ENCODE data around the gene TFIP11.

Gene TFIP11

GRCh38 chr22:26512149-26512793 is at the start of gene TFIP11:
TSS of gene TFIP11 (minus strand) at chr22:26512473. CDS start at chr22:26510272, 2,201 bp downstream.
- DNase-seq, result peak; percentile 94

DNA sequence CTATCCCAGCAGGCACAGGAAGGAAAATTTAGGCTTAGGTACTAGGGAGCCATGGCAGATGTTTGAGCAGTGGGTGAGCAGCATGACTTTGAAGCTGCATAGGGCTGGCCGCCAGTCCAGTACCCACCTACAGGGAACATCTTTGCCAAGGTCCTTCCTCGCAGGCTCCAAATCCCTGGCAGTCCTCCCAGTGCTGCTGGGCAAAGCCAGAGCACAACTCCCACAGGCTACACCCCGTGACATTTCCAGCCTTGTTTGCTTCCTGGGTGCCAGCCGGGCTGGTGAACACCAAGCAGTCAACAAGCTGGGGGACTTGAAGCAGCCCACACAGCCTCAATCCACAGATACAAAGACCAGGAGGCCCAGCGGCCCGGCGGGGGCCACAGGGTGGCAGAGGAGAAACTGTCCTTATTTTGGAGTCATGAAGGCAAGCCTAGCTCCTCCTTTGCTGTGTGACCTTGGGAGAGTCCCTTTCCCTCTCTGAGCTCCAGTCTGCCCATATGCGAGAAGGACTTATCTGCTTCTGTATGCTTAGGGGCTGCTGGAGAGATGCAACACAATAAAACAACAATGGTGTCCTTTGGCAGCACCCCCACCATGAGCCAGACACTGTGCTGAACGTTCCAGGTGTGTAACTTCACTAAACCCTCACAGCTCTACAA is 49.6 kb upstream of the TFIP11 start:
- DNase-seq, result no peak

- DNase-seq, result no peak
These were observed 47.8 kb upstream of the TFIP11 start for GRCh38 chr22:26559961-26560575.

- peak; percentile 46 for DNase-seq
These were observed 46.1 kb upstream of the TFIP11 start for GRCh38 chr22:26558248-26558895.

- DNase-seq, result peak; percentile 8
These were observed 44.6 kb upstream of the TFIP11 start for GRCh38 chr22:26556904-26557303.

DNA sequence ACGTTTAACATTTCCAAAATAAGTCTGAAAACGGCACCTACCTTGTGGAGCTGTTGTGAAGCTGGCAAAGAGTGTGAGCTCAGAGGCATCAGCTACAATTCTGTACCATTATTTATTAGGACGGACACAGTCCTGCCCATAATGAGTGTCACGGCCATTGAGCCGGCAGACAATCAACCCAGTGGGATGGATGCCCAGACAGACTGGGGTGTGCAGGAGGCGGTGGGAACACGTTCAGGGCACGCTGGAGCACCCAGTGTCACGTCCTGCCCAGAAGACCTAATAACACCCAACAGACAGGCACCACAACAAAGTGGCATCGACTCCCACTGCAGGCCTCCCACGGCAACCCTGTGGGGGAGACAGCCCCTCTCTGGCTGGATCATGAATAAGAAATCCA is 43.2 kb upstream of the TFIP11 start:
- no peak for DNase-seq

- DNase-seq, result no peak
These were observed 42.7 kb upstream of the TFIP11 start for GRCh38 chr22:26554956-26555355.

DNA sequence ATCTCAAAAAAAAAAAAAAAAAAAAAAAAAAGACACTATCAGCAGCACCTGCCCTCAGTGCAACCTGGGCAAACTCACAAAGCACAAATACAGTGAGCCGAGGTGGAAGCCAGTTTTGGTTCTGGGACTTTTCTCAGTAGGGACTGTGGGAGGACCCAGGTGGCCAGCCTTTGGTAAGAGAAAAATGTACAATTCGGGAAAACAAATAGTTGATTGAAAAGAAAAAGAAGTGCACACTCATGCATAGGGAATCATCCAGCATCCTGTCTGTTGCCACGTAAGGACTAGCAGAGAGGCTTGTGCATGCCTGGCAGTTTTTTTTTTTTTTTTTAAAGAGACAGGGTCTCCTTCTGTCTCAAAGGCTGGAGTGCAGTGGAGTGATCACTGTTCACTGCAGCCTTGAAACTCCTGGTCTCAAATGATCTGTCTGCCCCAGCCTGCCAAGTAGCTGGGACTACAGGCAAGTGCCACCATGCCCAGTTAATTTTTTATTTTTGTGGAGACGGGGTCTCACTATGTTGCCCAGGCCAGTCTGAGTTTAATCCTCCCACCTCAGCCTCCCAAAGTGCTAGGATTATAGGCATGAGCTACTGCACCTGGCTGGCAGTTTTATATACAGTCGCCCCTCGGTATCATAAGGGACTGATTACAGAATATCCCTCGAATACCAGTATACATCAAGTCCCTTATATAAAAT is 40.9 kb upstream of the TFIP11 start:
- DNase-seq, result peak; percentile 12

- no peak for DNase-seq
These were observed 40.2 kb upstream of the TFIP11 start for GRCh38 chr22:26552466-26552865.

- no peak for DNase-seq
These were observed 39.3 kb upstream of the TFIP11 start for GRCh38 chr22:26551568-26551967.

DNA sequence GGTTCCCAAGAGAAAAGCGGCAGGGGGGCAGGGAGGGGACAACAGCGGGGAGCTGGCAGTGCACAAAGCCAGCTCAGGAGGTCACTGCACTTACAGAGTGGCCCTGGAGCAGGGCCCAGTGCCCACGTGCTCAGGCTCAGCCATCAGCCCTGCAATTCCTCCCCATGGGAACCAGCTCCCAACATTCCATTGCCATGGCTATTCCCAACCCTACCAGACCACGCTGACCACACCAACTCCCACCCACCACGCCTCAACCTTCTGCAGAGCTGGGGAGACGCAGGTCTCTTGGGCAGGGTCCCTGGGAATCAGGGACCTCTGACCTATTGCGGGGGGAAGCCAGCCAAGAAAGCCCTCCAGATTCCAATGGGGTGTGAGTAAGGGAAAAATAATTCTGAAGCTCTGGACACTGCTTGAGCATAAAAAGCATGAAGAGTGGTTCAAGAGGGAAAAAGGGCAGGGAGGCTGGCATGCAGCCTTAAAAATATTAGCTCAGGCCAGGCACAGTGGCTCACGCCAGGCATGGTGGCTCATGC is 38.3 kb upstream of the TFIP11 start:
- DNase-seq, result peak; percentile 23

GRCh38 chr22:26549902-26550497 is 37.7 kb upstream of the TFIP11 start:
- DNase-seq, result no peak

- DNase-seq, result no peak
These were observed 36.7 kb upstream of the TFIP11 start for GRCh38 chr22:26548984-26549383.

DNA sequence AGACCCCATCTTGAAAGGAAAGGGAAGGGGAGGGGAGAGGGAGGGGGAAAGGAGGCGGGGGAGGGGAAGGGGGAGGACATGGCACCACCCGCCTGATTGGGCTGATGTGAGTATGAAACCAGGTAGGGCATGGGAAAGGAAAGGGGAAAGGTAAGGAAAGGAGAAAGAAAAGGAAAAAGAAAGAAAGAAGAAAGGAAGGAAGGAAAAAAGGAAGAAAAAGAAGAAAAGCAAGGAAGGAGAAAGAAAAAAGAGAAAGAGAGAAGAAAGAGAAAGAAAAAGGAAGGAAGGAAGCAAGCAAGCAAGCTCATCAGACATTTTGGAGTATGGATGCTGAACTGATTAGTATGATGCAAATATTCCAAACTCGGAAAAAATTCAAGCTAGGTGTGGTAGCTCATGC is 36.0 kb upstream of the TFIP11 start:
- no peak for DNase-seq

- no peak for DNase-seq
These were observed 35.6 kb upstream of the TFIP11 start for GRCh38 chr22:26547837-26548236.

GRCh38 chr22:26547426-26547825 is 35.2 kb upstream of the TFIP11 start:
- DNase-seq, result no peak

- no peak for DNase-seq
These were observed 34.0 kb upstream of the TFIP11 start for GRCh38 chr22:26546282-26546681.

GRCh38 chr22:26545827-26546226 is 33.6 kb upstream of the TFIP11 start:
- no peak for DNase-seq

DNA sequence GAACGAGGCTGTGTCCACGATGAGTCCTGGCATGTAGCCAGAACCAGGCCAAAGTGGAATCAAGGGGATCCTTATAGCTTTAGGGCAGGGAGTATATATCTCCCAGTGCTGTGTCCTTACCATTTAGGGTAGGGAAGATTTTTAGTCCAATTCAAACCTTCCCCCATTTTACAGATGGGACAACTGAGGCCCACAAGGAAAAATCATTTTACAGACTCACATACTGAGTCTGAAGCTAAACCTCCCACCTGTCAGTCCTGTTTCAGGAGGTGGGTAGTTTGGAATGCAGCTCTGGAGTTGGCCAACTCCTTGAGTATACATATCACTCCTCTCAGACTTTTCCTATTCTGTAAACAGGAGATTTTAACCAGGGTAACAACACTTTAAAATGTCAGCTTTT is 33.1 kb upstream of the TFIP11 start:
- DNase-seq, result peak; percentile 23

DNA sequence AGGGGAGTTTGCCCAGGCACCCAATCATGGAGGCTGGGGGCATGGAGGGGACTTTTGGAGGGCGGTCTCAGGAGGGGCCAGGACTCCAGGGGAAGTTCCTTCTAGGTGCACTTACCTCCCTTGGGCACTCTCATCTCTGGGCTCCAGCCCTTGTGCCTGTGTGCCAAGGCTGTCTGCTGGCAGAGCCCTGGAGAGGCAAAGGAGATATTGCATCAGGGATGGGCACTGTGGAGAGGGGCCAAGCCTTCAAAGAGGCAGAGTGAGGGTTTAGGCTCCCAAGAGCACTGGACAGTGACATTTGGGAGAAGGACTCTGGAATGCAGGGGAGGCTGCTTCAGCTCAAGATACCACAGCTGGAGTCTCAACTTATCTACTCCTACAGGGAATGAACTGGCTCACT is 32.2 kb upstream of the TFIP11 start:
- no peak for DNase-seq

DNA sequence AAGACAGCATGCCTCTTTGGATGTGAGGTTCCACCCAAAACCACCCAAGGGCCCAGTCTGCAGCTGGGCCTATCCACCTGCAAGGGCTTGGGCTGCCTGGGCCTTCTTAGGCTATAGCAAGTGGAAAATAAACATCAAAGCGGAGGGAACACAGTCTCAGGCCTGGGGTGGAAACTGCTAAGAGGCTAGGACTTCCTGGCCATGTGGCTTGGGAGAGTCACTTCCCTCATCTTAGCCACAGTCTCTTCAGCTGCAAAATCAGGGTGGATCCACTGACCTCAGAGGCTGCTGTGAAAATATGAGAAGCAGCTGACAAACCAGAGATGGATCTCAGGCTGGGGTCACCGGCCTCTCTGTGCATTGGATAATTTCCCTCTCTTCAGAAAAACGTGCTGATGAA is 30.6 kb upstream of the TFIP11 start:
- no peak for DNase-seq

GRCh38 chr22:26541167-26541819 is 29.0 kb upstream of the TFIP11 start:
- no peak for DNase-seq
